ENCODE data around the gene NUMB.

Gene NUMB

DNA sequence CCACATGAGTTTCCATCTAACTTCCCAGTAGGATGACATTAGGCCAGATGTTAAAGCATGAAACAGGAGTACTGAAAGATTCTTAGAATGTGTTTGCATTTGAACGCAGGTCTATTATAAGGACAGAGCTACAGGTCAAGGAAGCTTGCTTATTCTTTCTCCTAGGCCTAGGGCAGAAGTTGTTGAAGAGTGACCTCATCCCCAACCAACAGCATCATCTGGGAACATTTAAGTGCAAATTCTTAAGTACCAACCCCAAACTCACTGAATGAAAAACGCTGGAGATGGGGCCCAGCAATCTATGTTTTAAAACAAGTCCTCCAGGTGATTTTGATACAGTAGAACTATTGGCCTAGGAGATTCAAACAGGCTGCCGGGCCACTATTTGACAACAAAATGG, 168.6 kb downstream of the NUMB start:
- no peak for DNase-seq (ENCODE audit: low spot score)

DNA sequence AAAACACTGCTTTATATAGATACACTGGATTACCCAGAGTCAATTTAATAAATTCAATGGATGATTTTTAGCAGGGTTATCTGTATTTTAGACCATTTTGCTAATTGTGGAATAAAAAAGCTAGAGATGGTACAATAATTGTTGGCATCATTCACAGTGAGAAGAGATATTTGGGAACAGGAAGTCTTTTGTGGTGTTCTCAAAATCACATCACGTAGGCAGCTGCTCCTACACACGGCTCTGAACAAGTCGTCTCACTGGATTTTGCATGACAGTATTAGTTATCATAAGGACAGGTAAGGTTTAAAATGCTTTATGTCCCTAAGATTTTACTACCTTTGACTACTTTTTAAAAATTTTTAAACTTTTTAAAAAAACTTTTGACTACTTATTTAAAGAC, 169.0 kb downstream of the NUMB start:
- DNase-seq (ENCODE audit: low spot score), result no peak

DNA sequence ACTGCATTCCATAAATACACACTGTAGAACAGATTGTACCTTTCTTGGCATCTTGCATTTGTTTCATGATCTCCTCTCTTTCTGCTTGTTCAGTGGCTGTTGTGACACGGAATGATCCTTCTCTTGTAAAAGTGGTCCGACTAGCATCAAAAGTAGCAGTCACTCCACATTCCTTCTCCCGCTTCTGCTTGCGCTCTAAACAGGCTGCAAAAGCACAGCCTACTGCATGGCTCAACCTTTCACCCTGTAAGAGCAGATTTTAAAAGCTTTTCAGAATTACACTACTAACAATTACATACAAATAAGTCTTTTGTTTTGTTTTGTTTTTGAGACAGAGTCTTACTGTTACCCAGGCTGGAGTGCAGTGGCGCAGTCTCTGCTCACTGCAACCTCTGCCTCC, 171.3 kb downstream of the NUMB start:
- DNase-seq (ENCODE audit: low spot score), result no peak

DNA sequence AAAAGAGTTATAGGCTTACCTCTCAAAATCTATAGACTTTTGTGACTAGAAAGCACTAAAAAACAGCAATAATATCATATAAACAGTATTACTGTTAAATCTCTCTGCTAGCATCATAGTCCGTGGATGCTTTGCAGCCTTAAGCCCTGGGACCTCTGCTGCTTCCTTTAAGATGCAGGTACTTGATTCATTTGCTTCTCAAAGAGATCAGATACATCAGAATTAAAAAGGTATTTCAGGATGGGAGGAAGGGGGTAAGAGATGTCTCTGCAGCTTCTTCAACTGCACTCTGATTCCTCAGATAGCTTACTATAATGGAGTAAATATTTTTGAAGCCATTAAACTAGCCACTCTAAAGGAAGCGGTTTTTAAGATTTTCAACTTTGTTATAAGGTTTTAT, 171.7 kb downstream of the NUMB start:
- no peak for DNase-seq (ENCODE audit: low spot score)

DNA sequence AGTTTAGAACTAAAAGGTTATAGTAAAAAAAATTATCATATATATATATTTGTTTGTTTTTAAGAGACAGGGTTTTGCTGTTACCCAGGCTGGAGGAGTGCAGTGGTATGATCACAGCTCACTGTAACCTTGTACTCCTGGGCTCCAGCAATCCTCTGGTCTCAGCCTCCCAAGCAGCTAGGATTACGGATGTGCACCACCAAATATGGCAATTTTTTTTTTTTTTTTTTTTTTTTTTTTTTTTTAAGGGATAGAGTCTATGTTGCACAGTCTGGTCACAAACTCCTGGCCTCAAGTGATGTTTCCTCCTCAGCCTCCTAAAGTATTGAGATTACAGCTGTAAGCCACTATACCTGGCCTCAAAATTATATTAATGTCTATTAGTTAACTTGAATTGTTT, 172.4 kb downstream of the NUMB start:
- no peak for DNase-seq (ENCODE audit: low spot score)

DNA sequence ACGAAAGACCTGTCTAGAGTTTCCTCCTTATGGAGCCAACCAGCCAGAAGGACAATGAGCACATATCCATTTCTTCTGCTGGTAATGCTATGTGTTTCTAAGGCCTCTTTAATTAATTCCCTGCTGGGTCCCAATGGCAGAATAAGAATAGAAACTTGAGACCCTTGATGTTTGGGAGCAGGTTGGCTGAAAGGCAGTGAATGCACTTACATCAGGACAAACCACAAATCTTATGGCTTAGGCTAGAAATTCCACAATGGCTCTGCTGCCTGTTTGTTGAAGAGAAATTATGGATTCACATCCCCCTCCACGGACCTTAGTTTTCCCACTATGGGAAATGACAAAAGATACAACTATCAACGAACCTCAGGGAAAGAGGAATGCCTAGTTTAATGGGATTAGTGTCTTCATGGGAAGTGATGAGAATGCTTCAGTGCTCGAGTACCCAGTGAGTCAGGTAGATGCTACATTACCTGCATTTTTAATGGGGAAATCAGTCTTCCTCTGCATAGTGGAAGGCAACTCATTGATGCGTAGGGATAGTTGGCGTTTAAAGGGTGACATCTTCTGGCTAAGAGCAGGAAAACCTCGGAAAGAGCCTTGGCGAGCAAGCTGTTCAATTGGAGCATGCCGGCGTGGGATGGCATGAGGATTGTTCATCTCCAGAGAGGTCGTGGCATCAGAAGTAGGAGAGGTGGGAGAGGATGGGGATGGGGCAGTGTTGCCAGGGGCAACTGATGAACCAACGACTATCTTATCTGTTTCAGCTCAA, 174.6 kb downstream of the NUMB start:
- DNase-seq (ENCODE audit: low spot score), result no peak

DNA sequence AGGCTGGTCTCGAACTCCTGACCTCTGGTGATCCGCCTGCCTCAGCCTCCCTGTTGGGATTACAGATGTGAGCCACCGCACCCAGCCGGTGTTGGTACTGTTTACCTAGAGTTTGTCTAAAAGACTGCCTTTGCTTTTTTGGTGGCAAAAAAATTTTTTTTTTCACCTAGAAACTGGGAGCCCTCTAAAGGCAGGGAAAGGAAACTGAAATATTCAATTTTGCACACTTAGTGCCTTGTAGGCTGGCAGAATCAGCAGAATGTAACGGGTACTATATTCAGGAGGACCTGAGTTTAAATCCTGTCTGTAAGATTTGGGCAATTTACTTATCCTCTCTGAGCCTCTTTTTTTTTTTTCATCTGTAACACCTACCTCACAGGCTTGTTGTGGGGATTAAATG, 177.4 kb downstream of the NUMB start:
- DNase-seq (ENCODE audit: low spot score), result no peak

DNA sequence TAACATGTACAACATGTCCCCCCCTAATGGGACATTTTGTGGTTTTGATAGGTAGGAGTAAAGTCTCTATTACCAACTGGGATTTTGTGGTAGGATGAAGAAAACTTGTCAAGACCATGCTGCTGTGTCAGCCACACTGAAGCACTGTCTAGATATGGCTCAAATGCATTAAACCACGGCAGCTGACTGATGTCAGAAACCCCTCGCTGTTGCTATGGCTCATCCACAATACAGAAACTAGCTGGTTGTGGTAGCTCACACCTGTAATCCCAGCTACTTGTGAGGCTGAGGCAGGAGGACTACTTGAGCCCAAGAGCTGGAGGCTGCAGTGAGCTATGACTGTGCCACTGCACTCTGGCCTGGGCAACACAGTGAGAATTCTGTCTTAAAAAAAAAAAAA, 181.0 kb downstream of the NUMB start:
- no peak for DNase-seq (ENCODE audit: low spot score)

DNA sequence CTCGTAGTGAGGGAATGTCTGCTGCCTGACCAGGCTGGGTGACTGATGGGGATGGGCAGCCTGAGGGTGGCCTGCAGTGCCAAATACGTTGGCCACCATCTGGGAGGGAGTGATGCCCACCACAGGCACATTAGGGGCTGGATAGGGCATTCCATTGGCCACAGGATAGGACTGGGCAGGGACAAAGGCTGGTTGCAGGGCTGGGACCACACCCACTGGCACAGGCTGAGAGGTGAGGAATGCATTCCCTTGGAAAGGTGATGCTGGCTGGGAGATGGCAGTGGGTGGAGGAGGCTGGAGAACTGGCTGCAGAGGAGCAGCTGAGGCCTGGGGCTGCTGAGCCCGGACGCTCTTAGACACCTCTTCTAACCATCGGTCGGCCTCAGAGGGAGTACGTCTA, 181.5 kb downstream of the NUMB start:
- DNase-seq (ENCODE audit: low spot score), result no peak

DNA sequence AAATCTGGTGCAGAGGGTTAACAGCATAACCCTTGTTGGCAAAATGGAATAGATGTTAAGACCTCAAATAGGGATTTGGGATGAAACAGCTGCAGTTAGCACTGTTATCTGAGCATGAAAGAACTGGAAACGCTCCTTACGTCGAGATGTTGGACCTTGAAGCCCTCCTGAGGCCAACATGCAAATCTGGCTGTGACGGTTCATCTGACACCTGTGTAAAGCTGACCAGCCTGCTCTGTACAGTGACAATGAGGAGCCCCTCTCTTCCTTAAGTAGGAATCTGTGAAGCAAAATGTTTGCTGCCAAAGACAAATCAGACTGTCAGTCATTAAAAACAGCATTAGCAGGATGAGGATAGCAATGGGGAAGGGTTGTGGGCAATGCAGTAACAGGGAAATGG, 184.5 kb downstream of the NUMB start:
- DNase-seq (ENCODE audit: low spot score), result no peak

DNA sequence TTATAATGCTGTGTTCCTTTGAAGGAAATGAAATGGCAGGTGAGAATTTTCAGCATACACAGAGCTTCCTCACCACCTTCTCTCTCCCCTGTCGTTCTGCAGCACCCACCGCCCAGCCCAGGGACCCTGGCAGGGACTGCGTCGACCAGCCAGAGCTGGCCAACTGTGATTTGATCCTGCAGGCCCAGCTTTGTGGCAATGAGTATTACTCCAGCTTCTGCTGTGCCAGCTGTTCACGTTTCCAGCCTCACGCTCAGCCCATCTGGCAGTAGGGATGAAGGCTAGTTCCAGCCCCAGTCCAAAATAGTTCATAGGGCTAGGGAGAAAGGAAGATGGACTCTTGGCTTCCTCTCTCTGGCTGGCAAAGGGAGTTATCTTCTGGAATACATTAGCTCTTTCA, 186.0 kb downstream of the NUMB start:
- no peak for DNase-seq (ENCODE audit: low spot score)

DNA sequence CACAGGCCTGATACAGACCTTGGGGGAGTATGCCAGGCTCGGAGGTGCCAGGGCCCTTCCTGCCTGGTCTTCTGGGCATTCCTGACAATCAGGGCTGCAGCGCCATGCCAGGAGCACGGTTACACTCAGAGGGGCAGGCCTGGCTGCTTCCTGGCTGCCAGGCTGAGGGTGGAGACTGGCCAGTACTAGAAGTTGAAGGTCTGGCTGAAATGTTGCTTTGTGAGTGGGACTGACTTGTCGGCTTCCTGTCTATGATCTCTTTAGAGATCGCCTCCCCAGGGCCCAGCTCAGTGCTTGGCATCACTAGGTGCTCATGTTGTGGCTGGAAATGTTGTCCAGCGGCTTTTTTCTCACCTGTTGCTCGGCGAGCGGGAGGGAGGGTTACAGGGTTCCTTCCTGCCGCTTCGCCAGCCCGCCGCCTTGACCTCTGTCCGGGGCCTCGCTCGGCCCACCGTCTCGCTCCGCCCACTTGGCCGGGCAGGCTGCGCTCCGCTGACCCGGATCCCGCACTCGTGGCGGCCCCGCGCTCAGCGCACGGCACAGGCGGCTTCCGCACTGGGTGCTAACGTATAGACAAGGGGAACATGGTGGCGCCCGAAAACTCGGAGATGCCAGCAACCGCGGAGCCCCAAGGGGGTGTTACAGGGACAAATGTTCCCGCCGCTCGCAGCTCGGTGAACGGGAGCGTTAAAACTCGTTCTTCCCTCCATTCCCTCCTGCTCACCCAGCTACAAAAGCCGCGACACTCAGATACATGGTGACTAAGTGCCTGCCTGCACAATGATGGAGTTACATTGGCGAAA, 188.4 kb downstream of the NUMB start:
- DNase-seq (ENCODE audit: low spot score), result no peak

DNA sequence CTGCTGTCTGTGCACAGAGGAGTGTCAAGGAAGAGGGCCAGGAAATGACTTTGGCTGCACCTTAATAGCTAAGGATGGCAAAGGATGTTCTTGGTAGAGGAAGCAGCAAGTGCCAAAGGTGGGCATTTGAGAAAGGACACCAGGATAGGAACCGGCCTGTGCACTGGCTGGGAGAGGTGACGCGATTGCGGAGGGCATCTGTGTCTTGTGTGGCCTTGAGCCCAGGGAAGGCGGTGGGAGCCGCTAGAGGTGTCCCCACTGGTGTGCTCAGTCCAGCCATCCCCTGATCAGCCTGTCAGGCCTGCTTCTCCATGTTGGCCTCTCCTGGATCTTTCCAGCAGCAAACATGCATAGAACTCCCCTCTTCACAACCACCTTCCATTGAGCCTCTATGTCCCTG, 190.9 kb downstream of the NUMB start:
- DNase-seq (ENCODE audit: low spot score), result peak; percentile 23

DNA sequence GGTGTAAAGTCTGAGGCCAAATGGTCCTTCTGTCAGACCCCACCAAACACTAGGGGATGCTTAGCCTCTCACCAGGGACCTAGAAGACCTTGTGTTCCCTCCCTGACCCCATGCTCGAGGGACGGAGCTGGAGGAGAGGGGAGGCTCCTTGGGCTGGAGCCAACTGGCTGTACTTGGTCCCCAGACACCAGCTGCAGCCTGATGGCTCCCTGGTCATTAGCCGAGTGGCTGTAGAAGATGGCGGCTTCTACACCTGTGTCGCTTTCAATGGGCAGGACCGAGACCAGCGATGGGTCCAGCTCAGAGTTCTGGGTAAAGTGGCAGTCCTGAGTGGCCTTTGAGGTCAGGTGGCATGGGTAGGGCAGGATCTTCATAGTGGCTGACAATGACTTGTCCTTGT, 192.0 kb downstream of the NUMB start:
- DNase-seq (ENCODE audit: low spot score), result no peak

DNA sequence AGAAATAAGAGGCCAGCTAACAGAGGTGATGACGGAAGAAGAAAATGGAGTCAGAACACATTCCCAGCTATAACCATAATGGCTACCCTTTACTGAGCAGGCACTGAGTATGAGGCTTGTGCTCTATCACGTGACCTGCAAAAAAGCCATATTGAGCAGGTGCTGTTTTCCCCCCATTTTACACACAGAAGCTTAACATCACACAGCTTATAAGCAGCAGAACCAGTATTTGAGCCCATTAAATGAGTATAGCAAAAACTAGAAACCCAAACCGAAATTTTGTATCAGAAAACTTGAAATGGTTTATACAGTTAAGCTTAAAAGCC, 192.7 kb downstream of the NUMB start:
- DNase-seq (ENCODE audit: low spot score), result peak; percentile 17

DNA sequence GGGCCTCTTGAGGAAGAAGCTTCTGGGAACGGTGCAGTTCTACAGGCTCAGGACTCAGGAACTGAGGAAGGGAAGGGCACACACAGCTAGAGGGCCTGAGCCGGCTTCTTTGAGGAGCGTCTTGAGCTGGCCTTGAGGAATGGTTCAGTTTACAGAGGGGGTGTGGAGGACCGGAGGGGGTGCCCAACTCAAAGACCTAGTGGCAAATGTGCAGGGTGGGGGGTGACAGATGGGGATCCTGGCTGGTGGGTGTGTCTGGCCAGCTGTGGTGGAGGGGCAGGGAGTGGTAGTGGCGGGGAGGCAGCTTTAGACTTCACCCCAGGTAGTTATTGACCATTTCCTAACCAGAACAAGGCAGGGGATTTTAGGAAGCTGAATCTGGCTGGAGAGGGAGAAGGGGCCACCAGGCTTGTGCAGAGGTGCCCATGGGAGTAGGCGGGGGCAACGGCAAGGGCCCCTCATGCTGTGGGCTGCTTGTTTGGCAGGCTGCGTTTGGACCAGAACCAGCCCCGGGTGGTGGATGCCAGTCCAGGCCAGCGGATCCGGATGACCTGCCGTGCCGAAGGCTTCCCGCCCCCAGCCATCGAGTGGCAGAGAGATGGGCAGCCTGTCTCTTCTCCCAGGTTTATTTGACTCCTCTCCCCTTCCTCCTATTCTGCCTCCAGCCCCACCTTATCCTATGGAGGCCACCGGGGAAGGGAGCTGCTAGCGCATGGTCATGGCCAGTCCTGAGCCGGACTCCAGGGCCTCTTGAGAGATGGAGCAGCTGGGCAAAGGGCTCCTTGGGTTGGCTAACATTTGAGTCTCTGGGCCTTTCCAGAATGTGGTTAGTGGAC, 193.2 kb downstream of the NUMB start:
- no peak for DNase-seq (ENCODE audit: low spot score)

DNA sequence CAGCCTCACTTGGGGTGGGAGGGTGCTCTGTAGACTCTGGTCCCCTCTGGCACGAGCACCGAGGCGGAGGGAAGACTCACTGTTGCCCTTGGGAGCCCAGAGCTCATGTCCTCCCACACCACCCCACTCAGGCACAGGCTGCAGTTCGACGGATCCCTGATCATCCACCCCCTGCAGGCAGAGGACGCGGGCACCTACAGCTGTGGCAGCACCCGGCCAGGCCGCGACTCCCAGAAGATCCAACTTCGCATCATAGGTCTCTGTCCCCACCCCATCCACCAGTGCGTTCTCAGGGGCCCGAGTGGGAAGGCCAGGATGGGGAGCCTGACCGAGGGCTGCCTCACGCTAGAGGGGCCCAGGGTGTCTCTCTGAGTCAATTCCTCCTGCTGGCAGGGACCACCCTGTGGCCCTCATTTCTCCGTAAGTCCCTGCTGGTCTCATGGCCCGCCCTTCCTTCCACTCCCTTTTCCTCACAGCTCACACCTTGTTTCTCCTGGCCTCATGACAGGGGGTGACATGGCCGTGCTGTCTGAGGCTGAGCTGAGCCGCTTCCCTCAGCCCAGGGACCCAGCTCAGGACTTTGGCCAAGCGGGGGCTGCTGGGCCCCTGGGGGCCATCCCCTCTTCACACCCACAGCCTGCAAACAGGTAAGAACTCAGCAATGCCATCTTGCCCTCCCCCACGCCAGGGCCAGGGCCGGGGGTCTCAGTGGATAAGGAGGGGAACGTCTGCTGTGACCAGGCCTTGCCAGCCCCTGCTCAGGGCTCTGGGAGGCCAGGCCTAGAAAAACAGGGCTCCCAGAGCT, 194.1 kb downstream of the NUMB start:
- DNase-seq (ENCODE audit: low spot score), result no peak

DNA sequence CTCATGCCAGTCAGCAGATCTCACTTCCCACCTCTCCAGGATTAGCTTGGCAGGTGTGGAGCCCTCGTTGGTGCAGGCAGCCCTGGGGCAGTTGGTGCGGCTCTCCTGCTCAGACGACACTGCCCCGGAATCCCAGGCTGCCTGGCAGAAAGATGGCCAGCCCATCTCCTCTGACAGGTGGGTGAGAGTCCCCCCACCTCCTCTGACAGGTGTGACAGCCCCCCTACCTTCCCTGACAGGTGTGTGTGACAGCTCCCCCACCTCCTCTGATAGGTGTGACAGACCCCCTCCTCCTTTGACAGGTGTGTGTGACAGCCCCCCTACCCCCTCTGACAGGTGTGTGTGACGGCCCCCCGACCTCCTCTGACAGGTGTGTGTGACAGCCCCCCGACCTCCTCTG, 194.7 kb downstream of the NUMB start:
- no peak for DNase-seq (ENCODE audit: low spot score)

DNA sequence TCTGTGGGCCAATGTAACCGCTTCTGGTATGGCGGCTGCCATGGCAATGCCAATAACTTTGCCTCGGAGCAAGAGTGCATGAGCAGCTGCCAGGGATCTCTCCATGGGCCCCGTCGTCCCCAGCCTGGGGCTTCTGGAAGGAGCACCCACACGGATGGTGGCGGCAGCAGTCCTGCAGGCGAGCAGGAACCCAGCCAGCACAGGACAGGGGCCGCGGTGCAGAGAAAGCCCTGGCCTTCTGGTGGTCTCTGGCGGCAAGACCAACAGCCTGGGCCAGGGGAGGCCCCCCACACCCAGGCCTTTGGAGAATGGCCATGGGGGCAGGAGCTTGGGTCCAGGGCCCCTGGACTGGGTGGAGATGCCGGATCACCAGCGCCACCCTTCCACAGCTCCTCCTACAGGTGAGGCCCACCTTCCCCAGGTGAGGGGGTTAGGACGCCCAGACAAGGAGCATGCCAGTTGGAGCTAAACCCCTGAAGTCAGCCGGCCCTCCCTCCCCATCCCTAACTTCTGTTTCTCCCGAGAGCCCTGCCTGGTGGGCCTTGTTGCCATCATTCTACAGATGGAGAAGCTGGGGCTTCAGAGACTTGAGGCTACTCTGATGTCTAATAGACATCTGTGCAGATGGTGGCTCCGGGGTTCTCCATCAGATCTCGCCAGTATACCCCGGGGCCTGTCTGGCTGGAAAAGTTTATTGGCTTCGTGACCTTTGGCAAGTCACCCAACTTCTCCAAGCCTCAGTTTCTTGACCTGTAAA, 195.7 kb downstream of the NUMB start:
- no peak for DNase-seq (ENCODE audit: low spot score)

DNA sequence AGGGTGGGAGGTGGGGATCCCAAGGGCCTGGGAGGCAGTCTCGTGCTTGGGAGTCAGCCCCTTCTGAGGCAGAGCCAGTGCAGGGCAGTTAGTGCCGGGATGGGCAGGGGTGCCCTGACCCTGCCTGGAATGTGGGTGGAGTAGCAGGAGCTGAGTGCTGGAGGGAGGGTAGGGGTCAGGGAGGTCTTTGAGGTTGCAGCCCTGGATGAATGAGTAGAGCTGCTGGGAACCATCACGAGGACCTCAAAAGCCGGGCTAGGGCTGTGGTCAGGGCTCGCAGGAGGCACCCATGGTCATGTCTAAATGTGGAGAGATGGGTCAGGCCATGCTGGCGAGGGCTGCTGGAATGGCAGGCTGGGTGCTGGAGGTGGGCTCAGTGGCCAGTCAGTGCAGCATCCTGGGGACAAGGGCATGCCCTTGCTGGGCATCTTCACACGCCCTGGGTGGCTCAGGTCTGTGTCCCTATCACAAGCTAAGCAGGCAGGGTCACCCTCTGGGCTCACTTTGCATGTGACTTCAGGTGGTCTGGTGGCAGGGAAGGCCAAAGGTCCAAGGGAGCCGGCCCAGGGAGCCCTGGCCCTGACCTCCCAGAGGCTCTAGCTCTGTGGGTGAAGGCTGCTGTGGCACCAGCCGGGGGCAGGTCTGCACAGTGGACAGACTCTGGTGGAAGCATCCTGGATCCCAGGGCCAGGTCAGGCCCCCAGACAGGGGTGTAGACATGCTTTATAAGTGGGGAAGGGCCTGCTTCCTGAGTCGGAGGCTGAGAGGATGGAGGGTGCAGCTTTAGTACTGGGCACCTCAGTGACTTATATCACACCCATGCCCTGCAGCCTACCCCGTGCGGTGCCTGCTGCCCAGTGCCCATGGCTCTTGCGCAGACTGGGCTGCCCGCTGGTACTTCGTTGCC, 196.6 kb downstream of the NUMB start:
- no peak for DNase-seq (ENCODE audit: low spot score)

All from ecto neural progenitor cell (in vitro differentiated cells).